ENCODE data around the gene GPR89A.

Gene GPR89A

DNA sequence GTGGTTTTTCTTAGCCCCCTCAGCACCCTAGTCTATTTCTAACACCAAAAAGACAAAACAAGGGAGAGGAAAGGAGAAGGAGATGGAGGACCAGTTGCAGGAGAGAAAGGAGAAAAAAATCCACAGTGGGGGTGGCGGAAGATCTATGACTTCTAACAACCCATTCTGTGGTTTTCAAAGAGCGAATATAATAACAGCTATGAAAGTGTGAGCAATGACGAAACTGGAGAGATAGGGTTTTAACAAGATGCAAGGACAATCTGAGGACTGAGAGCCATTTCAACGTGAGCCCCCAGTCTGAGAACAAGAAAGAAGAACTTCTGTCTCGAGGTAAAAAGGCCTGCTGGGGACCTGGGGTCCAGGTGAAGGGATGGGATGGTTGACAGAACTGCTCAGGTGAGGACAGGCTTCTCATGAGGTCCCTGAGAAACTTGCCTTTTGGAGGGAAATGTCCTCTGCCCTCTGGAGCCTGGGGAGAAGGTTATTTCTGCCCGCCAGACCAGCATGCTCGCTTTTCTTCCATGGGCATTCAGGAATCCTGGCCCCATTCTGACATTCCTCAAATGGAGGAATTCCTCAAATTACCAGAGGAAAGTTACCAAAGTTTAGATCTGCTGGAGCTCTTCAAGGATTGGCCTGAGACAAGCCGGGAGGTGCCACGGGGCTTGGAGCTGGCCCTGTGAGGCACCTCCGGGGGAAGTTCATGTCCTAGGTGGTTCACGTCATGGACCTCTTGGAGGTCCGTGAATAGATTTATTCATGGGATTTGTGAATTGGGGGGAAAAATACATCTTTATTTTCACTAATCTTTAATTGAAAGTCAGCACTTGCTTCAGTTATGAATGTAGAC is 111.7 kb downstream of the GPR89A start, which contains the start of gene CD160:
TSS of gene CD160 (plus strand) at position 270 of the 850 bp plus-strand sequence. CDS start 8,829 bp downstream, outside the sequence.
- DNase-seq = no peak

Data from NCI-H510A (cell line).